LNCAP (cell line): ENCODE measurements around the gene KCTD6.

Experiments used
- CTCF ChIP-seq: fragments of 450-650 bp; IDR thresholded peaks from 2 replicates; pipeline ENCODE4 v1.5.1; 2017; ENCODE audit warnings: mild to moderate bottlenecking

The KCTD6 gene

GRCh38 chr3:58491506-58492402 lies at the start of gene KCTD6:
Gene KCTD6, plus strand, starts transcription at chr3:58492096. Its CDS starts 6,660 bp downstream, at chr3:58498756.
- peak; percentile 79 for TF ChIP-seq CTCF

GRCh38 chr3:58452176-58452575 lies 39.7 kb upstream of the KCTD6 start:
- no peak for TF ChIP-seq CTCF

GRCh38 chr3:58459160-58459559 lies 32.7 kb upstream of the KCTD6 start:
- no peak for TF ChIP-seq CTCF

- no peak for TF ChIP-seq CTCF
These were observed 29.1 kb upstream of the KCTD6 start for GRCh38 chr3:58462829-58463180.

- TF ChIP-seq CTCF: peak; percentile 97
These were observed 28.5 kb upstream of the KCTD6 start for GRCh38 chr3:58463181-58463941.

GRCh38 chr3:58463942-58464271 lies 28.0 kb upstream of the KCTD6 start:
- TF ChIP-seq CTCF: 0 out of 2 replicates have a peak, but pooled peaks have one; percentile 1

- no peak for TF ChIP-seq CTCF
These were observed 27.0 kb upstream of the KCTD6 start for GRCh38 chr3:58464866-58465265.
